RKO (cell line): ENCODE measurements around the gene MRPL28.
"Not testable (repeated sequence)": the region's sequence is repeated elsewhere in the genome, so short reads cannot be mapped to it uniquely, and the experiment has no call there.

Experiments
- DNase-seq: peaks from one replicate; pipeline ENCODE4 v3.0.0-alpha.2; 2016; ENCODE audit warnings: low spot score

MRPL28 gene

DNA sequence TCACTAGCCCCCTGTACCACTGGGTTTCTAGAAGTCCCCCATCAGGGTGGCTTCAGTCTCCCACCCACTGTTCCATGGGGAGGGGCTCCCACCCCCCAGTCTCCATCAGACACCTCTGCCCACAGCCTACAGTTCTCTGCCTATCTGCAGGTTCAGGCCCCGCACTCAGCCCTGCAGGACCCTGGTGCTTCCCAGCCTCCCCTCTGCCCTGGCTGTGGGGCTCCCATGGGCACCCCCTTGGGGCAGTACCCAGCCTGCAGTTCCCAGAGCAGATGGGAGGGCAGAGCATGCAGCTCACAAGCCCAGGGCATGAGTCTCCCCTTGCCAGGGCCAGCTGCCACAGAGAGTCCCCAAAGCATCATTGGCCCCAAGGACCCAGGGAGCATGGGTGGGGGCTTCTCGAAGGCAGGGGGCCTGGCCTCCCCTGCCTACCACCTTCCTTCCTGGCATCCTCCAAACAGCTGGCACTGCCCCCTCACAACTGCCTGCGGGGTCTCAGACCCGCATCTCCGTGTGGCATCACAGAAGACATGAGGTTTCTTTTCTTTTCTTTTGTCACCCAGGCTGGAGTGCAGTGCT, 2.8 kb upstream of the MRPL28 start:
- no peak for DNase-seq

DNA sequence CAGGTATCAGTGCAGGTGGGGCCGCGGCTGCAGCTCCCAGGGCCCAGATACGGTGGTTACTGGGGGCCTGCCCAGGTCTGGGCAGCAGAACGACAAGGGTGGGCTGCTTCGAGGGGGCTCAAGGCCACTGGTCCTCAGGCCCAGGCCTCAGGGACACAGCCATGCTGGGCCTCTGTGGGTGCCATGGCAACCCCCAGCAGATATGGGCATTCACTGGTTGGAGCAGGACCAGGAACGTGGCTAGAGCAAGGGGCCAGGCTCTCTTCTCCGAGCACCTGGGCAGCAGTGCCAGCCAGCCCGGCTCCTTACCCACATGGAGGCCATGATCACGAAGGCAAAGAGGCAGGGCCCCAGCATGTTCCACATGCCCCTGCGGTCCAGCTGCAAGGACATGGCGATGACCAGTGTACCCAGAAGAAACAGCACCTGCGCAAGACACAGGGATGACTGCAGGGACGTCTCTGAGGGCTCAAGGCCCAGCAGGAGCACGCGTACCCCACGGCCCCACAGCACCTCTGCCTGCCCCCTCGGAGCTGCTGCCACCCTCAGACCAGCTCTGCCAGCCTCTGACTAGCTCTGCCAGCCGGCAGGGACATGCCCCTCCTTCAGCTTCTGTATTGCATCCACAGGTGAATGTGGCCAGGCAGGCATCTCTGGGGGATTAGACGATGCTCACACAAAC, 2.1 kb upstream of the MRPL28 start:
- DNase-seq = no peak

DNA sequence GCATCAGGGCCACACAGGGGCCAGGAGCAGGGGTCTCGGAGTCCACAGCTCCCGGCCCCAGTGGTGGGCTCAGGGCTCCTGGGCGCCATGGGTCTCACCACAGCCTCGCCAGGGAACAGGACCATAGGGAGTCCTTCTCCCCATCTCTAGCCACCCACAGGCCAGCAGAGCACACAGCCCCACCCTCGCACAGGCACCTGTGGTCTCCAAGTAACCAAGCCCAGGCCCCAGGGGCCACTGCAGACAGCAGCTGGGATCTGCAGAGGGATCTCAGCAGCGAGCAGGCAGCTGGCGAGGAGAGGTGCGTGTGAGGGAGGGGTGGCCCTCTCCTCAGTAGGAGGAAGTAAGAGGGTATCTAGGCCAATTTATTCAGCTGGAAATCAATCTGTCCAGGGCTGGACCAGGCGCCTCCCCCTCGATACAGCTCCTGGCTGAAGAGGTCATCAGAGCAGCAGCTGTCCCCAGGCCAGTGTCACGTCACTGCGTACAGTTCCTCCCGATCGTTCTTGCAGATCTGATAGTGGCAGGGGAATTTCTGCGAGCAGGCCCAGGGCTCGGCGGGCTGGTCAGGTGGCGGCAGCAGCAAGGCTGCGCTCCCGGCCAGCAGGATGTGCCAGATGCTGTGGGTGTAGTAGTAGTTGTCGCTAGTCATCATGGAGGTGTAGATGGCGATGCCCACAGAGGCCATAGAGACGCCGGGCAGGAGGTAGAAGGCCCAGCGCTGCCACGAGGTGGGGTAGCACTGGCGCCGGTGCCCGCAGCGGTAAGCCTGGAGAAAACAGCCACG, 1.4 kb upstream of the MRPL28 start:
- DNase-seq = no peak

DNA sequence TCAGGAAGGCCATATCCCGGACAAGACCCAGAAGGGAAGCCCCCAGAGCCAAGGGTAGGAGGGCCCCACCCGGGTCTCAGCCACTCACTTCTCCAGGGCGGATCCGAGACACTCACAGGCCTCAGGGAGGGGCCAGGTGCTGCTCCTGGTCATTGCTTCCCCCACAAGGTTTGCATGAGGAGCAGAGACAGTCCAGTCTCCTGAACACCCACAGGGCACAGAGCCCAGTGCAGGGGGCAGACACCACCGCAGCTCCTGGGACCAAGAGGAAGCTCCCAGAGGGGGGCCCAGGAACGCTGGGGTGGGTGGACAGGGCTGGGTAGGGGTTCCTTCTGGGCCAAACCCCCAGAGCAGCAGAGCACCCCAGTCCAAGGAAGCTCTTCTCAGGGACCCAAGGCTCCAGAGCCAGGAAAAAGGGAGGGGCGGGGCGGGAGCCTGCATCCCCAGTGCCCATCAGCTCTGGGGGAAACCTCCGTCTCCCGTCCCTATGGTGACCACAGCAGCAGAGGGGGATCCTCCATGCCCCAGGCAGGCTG, 709 bp upstream of the MRPL28 start:
- DNase-seq = no peak

DNA sequence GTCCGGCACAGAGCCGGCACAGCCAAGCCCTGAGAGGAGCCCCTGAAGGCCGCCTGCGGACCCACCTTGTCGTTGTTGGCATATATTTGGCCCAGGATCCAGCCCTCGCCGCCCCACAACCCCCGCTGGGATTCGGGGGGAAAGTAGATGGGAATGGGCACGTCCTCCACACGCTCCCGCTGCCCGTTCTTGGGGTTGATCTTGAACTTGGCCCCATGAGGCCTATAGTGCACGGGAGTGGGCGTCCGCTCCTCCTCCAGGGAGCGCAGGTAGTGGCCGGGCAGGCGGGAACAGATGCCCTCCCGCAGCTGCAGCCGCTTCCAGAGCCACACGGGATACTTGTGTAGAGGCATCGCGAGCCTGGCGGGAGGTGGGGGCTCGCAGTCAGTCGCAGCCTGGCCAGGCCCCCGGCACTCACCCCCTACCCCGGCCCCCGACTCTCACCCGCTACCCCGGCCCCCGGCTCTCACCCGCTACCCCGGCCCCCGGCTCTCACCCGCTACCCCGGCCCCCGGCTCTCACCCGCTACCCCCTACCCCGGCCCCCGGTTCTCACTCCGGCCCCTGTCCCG, 387 bp downstream of the MRPL28 start:
- no peak for DNase-seq

DNA sequence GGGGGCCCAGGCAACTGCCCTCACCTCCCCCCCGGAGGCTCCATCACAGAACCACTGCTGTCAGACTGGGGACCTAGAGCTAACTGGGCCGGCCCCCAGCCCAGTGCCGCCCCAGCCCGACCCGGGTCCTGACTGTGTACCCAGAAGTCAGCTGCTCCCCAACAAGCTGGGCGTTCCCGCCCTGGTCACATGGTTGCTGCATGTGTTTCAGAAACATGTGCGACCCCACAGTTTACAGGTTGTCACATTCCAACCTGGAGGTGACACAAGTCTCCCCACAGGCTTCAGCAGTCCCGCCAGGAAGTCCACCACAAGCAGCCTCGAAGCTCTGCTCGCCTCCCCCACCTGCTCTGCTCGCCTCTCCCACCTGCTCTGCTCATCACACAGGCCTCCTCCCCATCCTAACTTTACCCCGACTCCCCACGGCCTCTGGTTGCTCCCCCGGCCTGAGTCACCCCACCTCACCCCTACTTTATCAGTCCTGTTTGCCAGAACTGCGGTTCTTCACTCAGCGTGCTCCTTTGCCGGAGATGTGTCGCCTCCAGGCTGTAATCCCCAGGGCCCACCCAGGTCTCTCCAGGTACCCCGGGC, 968 bp downstream of the MRPL28 start:
- no peak for DNase-seq

DNA sequence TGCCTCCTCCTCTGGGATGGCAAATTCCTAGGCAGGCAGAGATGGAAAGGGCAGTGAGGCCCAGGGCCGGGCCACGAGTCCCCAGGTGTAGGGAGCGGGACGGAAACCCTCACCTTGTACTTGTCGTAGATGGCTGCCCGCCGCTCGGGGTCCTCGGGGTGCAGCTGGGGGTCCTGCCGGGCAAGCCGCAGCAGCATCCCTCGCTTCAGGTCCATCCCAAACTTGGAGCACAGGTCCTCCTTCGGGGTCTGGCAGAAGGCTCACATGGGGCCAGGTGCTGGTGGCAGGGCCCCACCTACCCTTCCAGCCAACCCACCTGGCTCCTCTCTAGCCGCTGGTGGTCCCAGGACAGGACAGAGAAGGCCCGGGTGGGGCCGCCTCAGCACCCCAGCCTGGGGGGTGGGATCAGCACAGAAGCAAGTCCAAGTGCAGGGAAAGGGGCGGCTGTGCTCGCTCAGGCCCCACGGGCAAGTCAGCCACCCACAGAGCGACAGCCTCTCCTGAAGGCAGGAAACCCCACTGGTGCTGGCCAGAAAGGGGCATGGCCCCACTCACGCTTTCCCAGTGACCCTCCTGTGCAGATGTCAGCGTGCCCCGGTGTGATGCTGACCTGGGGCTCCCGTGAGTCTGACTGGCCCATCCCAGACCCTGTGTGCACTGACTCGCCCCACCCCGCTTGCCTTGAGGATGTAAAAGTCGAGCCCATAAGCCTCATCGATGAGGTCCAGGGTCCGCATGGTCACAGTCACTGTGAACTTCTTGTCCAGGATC, 1.8 kb downstream of the MRPL28 start:
- DNase-seq = no peak

DNA sequence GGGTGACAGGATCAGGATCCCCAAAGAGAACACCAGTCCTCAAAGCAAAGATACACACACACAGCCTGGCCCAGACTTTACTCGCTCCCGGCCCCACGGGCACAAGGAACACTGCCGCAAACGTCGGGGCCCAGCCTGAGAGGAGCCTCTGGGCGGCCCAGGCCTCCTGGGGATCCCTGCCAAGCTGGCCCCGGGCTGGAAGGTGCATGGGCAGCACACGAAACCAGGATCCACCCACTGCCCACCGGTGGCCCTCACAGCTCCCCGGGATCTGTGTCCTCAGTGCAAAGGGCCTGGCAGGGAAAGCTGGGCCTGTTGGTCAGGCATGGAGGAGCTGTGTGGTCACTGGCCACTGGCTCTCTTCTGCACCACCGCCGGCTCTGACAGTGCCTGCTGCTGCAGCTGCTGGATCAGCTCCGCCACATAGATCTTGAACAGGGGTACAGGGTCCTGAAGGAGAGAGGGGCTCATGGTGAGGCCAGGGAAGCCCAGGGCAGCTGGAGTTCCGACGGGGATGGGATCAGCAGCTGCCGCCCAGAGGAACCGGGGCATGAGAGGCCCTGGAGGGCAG, 2.9 kb downstream of the MRPL28 start:
- no peak for DNase-seq

DNA sequence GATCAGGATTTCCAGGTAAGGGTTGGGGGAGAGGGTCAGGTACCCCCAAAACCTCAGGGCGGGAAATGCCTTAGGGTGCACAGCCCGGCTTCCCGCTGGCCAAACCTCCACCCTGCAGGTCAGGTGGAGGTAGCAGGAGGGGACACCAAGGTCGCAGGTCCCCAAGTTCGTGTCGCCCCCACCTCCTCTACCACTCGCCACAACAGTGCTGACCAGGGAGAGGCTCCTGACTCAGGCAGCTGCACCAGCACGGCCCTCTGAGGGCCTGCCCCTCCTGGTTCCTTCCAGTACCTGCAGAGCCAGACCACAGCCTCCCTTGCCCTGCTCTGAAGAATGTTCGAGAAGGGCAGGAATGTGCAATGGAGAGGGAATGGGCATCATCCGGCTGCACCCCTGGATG, 3.9 kb downstream of the MRPL28 start:
- DNase-seq = no peak

DNA sequence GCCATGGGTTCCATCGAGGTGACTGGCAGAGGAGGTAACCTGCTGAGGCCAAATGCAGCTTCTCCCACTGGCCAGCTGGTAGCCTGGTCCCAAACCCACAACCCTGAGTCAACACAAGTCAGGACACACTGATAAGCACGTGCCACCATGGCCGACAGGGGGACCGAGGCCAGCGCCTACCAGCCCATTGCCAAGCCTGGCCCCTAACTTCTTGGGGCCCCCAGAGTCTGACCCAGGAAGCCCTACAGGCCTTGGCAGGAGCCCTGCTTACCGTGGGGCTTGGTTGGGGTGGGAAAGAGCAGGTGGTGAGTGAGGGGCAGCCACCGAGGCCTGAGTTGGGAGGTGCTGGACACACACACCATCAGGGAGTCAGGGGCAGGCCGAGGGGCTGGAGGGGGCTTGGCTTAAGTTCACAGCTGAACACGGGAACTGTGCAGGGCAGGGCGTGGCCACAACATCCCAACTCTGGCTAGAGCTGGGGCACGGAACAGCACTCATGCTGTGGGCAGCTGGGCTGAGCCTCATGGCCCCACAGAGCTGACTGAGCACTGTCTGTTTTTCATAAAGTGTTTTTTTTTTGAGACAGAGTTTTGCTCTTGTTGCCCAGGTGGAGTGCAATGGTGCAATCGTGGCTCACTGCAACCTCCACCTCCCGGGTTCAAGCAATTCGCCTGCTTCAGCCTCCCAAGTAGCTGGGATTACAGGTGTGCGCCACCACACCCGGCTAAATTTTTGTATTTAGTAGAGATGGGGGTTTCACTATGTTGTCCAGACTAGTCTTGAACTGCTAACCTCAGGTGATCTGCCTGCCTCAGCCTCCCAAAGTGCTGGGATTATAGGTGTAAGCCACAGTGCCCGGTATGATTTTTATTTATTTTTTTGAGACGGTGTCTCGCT, 5.5 kb downstream of the MRPL28 start:
- DNase-seq = no peak

DNA sequence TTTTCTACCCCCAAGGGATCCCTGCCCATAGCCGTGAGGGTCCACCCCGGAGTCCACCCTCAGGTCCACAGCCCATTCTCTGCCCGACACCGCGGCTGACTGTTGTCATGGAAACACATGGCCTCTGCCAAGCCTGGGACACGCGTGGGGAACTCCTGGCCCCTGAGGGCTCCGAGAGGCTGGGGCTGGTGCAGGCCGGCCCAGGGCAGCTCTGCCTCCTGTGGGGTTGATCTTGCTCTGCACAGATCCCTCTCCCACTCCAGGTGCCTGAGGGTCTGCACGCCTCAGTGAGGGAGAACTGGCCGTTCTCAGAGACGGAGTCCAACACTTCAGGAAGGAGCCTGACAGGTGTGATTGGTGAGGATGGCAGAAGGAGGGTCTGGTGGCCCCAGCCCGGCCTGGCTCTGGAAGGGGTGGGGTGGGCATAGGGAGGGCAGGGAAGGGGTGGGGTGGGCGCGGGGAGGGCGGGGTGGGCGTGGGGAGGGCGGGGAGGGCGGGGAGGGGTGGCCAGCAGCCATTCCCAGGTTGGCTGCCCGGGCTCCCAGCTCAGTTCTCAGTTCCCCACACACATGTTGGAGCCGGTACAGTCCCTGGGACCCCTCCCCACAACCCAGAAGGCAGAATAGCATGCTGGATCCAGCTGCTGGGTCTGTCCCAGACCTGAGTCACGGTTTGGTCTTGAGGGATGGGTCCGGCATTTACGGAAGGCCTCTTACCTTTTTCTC, 6.4 kb downstream of the MRPL28 start:
- DNase-seq = no peak

DNA sequence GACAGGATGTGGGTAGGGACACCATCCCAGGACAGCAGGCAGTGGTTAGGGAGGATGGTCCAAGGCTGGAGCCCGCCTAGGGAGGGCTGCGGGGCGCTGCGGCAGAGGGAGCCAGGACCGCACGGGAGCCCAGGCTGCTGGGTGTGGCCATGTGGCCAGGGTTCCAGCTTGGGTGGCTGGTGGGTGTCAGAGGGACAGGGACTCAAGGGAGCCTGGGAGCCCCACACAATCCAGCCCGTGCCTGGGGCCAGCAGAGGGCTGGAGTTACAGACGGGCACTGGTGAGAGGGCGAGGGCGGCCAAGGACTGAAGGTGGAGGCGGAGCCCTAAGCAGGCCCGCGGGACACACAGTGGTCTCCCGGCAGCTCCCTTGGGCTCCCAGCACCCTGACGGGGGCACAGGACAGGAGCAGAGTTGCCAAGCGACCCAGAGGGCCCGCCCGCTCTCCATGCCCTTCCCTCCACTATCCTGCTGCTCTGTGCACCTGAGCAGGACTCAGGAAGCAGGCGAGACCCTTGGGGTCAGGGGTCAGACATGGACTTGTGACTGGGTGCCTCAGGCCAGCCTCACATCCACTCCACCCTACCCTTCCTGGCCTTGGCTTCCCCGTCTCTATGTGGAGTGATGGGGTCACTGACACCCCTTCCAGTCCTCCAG, 7.1 kb downstream of the MRPL28 start:
- DNase-seq = no peak

DNA sequence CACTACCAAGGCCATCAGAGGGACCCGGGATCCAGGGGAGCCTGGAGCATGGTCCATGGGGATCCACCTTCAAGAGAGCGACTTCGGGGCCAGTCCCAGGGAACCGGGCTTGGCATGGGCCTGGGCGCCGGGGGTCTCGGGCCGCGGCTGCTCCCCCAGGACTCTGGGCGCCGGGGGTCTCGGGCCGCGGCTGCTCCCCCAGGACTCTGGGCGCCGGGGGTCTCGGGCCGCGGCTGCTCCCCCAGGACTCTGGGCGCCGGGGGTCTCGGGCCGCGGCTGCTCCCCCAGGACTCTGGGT, 7.7 kb downstream of the MRPL28 start:
- not testable (repeated sequence) for DNase-seq

DNA sequence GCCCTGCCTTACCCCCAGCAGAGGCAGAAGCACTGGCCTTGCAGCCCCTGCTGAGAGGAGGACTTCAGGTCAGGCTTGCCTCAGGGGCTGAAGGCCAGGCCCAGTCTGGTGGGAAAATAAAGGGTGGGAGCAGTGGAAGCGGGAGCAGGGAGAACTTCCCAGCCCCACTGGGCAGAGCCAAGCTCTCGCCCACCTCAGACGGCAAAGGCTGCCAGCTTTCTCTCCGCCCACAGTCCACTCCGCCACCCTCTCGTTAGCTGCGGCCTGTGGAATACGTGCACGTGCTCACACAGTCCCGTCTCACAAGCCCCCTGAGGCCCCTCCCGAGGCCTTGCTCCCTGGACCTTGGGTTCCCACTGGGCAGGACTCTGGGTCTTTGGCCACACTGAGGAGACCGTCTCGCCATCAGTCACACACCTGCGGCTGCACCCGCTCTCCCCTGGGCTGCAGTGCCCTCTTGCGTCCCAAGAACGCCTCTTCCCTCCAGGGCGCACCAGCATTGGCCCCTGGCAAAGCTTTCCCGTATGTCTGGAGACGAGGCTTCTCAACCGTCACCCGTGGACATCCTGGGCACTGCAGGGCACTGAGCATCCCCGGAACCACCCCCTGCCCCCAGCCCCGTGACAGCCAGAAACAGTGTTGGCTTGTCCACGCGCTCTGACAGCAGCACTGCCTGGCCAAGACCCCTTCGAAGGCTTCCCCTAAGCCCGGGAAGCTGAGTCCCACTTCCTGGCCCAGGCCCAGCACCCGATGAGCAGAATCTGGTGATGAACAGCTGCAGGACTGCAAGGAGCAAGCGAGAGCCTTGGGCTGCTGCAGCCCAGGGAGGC, 8.3 kb downstream of the MRPL28 start:
- DNase-seq = peak; percentile 83

DNA sequence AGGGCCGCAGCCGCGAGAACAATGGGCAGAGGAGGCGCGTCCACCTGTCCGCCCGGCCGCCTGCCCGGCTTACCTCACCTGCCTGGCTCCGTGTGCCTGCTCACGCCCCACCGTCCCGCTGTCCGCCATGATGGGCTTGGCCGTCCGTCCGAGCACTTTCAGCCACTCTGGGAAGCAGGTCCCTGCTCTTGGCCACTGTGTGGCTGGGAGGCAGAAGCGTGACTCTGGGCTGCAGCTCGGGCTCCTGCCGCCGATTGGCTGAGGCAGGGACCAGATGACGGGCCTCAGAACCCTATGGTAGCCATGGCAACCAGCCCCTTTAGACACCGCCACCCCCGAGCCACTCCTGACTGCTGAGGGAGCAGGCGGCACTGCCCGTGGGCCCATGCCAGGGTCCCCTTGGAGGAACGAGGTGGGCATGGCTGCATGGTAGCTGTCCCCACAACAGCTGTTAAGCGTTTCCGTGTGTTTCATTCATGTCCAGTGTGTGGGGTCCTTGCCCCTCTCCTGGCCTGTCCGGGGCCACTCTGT, 8.9 kb downstream of the MRPL28 start:
- no peak for DNase-seq

DNA sequence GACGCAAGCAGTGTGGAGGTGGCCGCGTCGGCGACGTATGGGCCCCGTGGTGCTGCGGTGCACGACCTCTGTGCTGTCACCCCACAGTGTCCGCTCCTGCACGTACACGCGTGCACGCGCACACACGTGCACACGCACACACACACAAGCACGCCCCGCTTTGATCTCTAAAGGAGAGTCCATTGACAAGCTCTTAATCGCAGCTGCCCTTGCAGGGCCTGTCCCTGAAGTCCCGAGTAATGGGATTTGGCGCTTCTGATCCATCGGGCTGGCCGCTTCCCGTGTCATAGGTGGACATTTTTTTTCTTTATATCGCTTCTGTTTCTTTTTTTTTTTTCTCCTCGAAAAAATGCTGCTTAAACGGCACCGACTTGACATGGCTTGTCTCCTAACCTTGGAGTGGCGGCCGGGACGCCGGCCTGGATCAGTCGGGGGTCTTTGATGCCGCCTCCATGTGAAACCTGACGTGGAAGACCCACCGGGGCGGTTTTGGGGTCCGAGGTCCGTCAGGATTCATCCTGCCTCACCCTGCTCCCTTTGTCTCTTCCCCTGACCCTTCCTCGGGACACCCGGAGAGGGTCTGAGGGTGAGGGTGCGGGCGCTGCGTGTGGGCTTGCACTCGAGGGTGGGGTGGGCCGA, 9.5 kb downstream of the MRPL28 start:
- DNase-seq = no peak

DNA sequence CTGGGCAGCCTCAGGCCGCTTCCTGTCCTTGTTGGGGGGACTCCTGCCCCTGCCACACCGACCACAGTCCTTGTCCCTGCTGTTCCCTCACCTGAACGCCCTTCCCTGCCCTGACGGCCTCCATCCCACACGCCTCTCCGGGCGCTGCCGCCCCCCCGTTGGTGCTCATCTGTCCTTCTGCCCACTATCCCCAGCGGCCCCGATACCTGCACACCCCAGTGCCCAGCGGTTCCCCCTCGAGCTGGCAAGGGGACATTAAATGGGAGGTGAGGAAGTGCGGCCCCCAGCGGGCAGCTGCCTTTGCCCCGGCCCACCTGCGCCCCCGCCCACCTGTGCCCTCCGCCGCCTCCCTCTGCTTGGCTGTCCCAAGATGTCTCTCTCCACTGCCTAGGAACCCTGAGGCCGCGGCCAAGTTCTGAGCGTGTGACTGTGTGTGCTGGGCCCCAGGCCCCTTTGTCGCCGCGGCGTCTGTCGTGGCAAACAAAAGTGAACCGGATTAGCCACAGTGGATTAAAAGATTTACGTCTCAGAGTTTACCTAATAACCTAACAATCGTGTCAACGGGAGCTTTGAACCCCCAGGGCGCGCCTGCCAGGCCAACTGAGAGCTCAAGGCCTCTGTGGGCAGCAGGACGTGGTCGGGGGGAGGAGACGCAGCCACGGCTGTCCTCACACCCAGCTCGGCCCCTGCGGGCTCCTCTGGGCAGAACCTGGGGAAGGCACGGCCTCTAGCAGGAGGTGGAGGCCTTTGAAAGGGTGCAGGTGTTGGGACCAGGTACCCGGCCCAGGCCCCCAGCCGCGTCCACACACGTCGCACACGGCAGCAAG, 10.3 kb downstream of the MRPL28 start:
- no peak for DNase-seq
